ENCODE measurements around the gene ING4.

The ING4 gene

GRCh38 chr12:6693832-6694355, 31.0 kb upstream of the ING4 start:
- DNase-seq (ENCODE audit: low read depth), result no peak
- H3K4me3 ChIP-seq (ENCODE audit: low read length), result no peak overlapping the region
- TF ChIP-seq CTCF (conservative IDR thresholded peaks at IDR 0.05; ENCODE audit: low read length), result no peak

DNA sequence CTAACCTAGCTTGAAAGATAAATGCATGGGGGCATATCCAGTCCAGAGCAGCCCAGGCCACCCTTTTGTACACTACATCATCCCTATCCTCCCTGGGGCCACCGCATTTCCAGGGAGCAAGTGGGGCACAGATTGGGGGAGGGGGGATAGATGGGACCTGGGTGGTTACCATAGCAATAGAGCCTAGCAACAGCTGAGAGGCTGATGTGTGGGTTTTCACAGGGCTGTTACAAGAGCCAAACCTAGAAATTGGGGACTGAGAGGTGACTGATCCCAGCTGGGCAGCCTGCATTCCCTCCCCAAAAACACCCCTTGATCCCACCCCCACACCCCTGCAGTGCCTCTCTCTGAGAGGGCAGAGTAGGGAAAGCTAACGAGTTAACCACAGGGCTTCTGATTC, 30.0 kb upstream of the ING4 start:
- no peak for DNase-seq (ENCODE audit: low read depth)
- no peak for TF ChIP-seq CTCF (conservative IDR thresholded peaks at IDR 0.05; ENCODE audit: low read length)
- no peak overlapping the region for H3K4me3 ChIP-seq (ENCODE audit: low read length)

GRCh38 chr12:6691473-6691872, 28.6 kb upstream of the ING4 start:
- TF ChIP-seq CTCF (conservative IDR thresholded peaks at IDR 0.05; ENCODE audit: low read length), result no peak

DNA sequence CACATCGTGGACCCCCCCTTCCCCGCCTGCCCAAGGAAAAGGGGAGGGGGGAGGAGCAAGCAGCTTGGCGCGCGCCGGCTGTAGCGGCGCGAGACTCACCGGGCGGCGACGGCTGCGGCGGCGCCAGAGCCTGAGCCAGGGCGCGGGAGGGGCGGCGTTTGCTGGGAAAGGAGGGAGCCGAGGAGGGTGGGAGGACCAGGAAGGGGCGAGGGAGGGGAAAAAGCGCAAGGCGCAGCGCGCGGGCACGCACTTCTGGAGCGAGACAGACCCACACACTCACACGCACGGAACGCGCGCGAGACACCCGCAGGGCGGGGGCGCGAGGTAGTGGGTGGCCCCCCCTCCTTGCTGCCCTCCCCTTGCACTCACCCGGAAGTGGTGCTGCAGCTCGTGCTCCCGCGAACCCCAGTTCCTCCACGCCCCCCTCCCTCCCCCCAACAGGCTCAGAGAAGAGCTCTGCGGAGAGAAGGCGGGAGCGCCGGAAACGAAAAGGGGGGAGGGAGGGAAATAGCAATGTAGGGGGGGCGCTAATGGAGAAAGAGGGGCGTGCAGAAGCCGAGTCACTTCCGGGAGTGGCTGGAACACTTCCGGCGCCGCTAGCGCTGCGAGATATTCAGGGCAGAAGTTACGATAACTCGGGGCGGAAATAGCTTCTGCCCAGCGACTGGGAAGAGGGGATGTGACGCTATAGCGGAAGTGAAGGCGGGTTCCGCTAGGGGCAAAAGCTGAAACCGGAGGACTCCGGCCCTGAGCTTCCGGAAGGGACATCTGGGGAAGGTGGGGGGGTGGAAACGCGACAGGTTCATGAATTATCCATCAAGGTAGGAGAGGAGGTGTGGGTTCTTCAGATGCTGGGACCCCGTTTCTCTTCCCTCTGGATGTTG, 26.3 kb upstream of the ING4 start, which contains the start of gene ZNF384:
Gene ZNF384, minus strand, starts transcription at position 377 of the 884 bp plus-strand sequence. CDS start 9,855 bp downstream, outside the sequence.
- TF ChIP-seq CTCF (conservative IDR thresholded peaks at IDR 0.05; ENCODE audit: low read length), result peak; percentile 35
- peak within 1 kb of the TSS; percentile 97 for H3K4me3 ChIP-seq (ENCODE audit: low read length)
- peak; percentile 100 for DNase-seq (ENCODE audit: low read depth)

More at GRCh38 chr12:6691473-6691872, 28.6 kb upstream of the ING4 start:
- DNase-seq (ENCODE audit: low read depth), result peak; percentile 73
- H3K4me3 ChIP-seq (ENCODE audit: low read length), result no peak overlapping the region

GRCh38 chr12:6688543-6688998, 25.7 kb upstream of the ING4 start:
- TF ChIP-seq CTCF (conservative IDR thresholded peaks at IDR 0.05; ENCODE audit: low read length), result no peak

GRCh38 chr12:6685814-6686213, 22.9 kb upstream of the ING4 start:
- no peak for DNase-seq (ENCODE audit: low read depth)
- TF ChIP-seq CTCF (conservative IDR thresholded peaks at IDR 0.05; ENCODE audit: low read length), result no peak
- H3K4me3 ChIP-seq (ENCODE audit: low read length), result no peak overlapping the region

More at GRCh38 chr12:6688543-6688998, 25.7 kb upstream of the ING4 start:
- H3K4me3 ChIP-seq (ENCODE audit: low read length), result peak overlapping the region; percentile 97
- DNase-seq (ENCODE audit: low read depth), result peak; percentile 22

All from AG10803 (cell line).